H1 (cell line): Measurements from ENCODE around the gene SLC9A2. TPM values are rescaled to one million over a fixed set of nuclear protein-coding genes. Genes with fewer than 3 reads are reported as not detected.

Source experiments
- CTCF ChIA-PET: fragments of 300-600 bp; sonication (Branson Sonifier 250); formaldehyde crosslinking; loops from one replicate; lab custom pipeline; 2021; ENCODE audit not compliant: partially characterized antibody; lab: Charles Lee
- POLR2A ChIA-PET: fragments of 300-600 bp; sonication (Branson Sonifier 250); formaldehyde crosslinking; loops from one replicate; lab custom pipeline; 2021; ENCODE audit warnings: inconsistent platforms; ENCODE audit not compliant: partially characterized antibody; lab: Charles Lee
- DNase-seq, 2 experiments: peaks; one replicate each; pipeline versions ENCODE4 v3.0.0 to v3.0.0-alpha.2; 2010 to 2022; ENCODE audit warnings: low spot score in 2 of 2, low read depth in 1 of 2, mixed read lengths in 1 of 2
- FAIRE-seq: peaks from 2 replicates; lab custom pipeline; 2011; peaks lifted over from hg19 to GRCh38; lab: Jason Lieb, UNC
- H2AFZ ChIP-seq: 2 replicates; pipeline ENCODE4 v1.8.1; 2012; ENCODE audit warnings: low read length, inconsistent platforms
- H2AK5ac ChIP-seq: 2 replicates; pipeline ENCODE4 v1.6.1; 2013; ENCODE audit warnings: low read depth, low read length
- H2BK120ac ChIP-seq: replicated peaks from 2 replicates; pipeline ENCODE3; 2013; ENCODE audit warnings: low read depth, low read length, inconsistent platforms
- H2BK12ac ChIP-seq: 2 replicates; pipeline ENCODE4 v1.6.1; 2013; ENCODE audit warnings: low read depth, low read length
- H2BK15ac ChIP-seq: 2 replicates; pipeline ENCODE4 v1.6.1; 2013; ENCODE audit warnings: low read length
- H2BK20ac ChIP-seq: 2 replicates; pipeline ENCODE4 v1.6.1; 2013; ENCODE audit warnings: low read length
- H2BK5ac ChIP-seq: 2 replicates; pipeline ENCODE4 v1.6.1; 2013; ENCODE audit warnings: low read depth, low read length
- H3K14ac ChIP-seq: 2 replicates; pipeline ENCODE4 v1.6.1; 2013; ENCODE audit warnings: inconsistent platforms; ENCODE audit not compliant: insufficient read length
- H3K18ac ChIP-seq: 2 replicates; pipeline ENCODE4 v1.6.1; 2013; ENCODE audit warnings: low read length; ENCODE audit errors: extremely low read depth
- H3K23ac ChIP-seq: 2 replicates; pipeline ENCODE4 v1.6.1; 2013; ENCODE audit warnings: inconsistent platforms; ENCODE audit not compliant: insufficient read length
- H3K23me2 ChIP-seq: 2 replicates; pipeline ENCODE4 v1.6.1; 2013; ENCODE audit warnings: low read depth, low read length
- H3K27ac ChIP-seq: 2 replicates; pipeline ENCODE4 v1.6.1; 2011; ENCODE audit warnings: low read depth, low read length, inconsistent platforms
- H3K27me3 ChIP-seq, 4 experiments: replicated peaks in 1 of 4; 1 replicate in 1 of 4; 2 replicates in 3 of 4; pipeline versions ENCODE4 v1.6.1 to v1.8.1; 2011 to 2013; ENCODE audit warnings: low read length in 3 of 4, mild to moderate bottlenecking in 3 of 4, inconsistent platforms in 2 of 4, mixed read lengths in 2 of 4, moderate library complexity in 1 of 4; ENCODE audit not compliant: control insufficient read depth in 3 of 4, insufficient read depth in 3 of 4; ENCODE audit errors: extremely low read depth in 1 of 4
- H3K36me3 ChIP-seq, 4 experiments: 2 replicates each; pipeline versions ENCODE4 v1.6.1 to v1.8.1; 2011 to 2013; ENCODE audit warnings: mild to moderate bottlenecking in 4 of 4, low read length in 3 of 4, moderate library complexity in 2 of 4, control low read depth in 1 of 4, inconsistent platforms in 1 of 4; ENCODE audit not compliant: insufficient read depth in 4 of 4, control insufficient read depth in 2 of 4
- H3K4ac ChIP-seq: replicated peaks from 2 replicates; pipeline ENCODE3; 2013; ENCODE audit warnings: low read length, low read depth, mixed read lengths, inconsistent platforms; ENCODE audit not compliant: insufficient read length
- H3K4me1 ChIP-seq, 4 experiments: replicated peaks in 1 of 4; 1 replicate in 1 of 4; 2 replicates in 3 of 4; pipeline versions ENCODE4 v1.6.1 to v1.8.1; 2011 to 2013; ENCODE audit warnings: low read length in 3 of 4, inconsistent platforms in 2 of 4, mixed read lengths in 1 of 4; ENCODE audit not compliant: insufficient read depth in 4 of 4, control insufficient read depth in 3 of 4
- H3K4me2 ChIP-seq, 2 experiments: 2 replicates each; pipeline versions ENCODE4 v1.6.1 to v1.8.1; 2011 to 2013; ENCODE audit warnings: low read depth in 2 of 2, low read length in 2 of 2, control low read depth in 1 of 2, inconsistent platforms in 1 of 2, mild to moderate bottlenecking in 1 of 2; ENCODE audit not compliant: insufficient read depth in 1 of 2
- H3K4me3 ChIP-seq, 4 experiments: fragments of 200-600, 300-600 bp in 1 of 4; sonication (generic), shearing (Covaris generic), sonication (Bioruptor Twin) in 1 of 4; 2 replicates each; pipeline versions ENCODE4 v1.5.1 to v1.8.1; 2011 to 2016; ENCODE audit warnings: low read length in 4 of 4, low read depth in 3 of 4, control low read depth in 2 of 4, inconsistent platforms in 2 of 4, mild to moderate bottlenecking in 2 of 4, mixed read lengths in 1 of 4, moderate library complexity in 1 of 4; ENCODE audit not compliant: insufficient read depth in 2 of 4; ENCODE audit errors: extremely low read depth in 1 of 4
- H3K56ac ChIP-seq: replicated peaks from 2 replicates; pipeline ENCODE3; 2013; ENCODE audit warnings: low read depth, mild to moderate bottlenecking, mixed read lengths, low read length, inconsistent platforms; ENCODE audit not compliant: insufficient read length
- H3K79me1 ChIP-seq: 2 replicates; pipeline ENCODE4 v1.6.1; 2013; ENCODE audit warnings: low read depth, low read length, control low read depth
- H3K79me2 ChIP-seq, 2 experiments: 2 replicates each; pipeline versions ENCODE4 v1.6.1 to v1.8.1; 2012 to 2013; ENCODE audit warnings: low read length in 2 of 2, mild to moderate bottlenecking in 2 of 2, inconsistent platforms in 1 of 2; ENCODE audit not compliant: insufficient read depth in 2 of 2, control insufficient read depth in 1 of 2
- H3K9ac ChIP-seq, 4 experiments: replicated peaks in 1 of 4; 1 replicate in 1 of 4; 2 replicates in 3 of 4; pipeline versions ENCODE4 v1.6.1 to v1.8.1; 2011 to 2013; ENCODE audit warnings: low read depth in 3 of 4, low read length in 3 of 4, control low read depth in 2 of 4, mild to moderate bottlenecking in 2 of 4, moderate library complexity in 2 of 4, inconsistent platforms in 1 of 4; ENCODE audit errors: extremely low read depth in 1 of 4
- H3K9me3 ChIP-seq, 2 experiments: 2 replicates each; pipeline versions ENCODE4 v1.6.1 to v1.8.1; 2012 to 2013; ENCODE audit warnings: mild to moderate bottlenecking in 2 of 2, moderate library complexity in 2 of 2, control low read depth in 1 of 2, inconsistent platforms in 1 of 2, low read depth in 1 of 2, low read length in 1 of 2, mixed read lengths in 1 of 2; ENCODE audit not compliant: insufficient read depth in 2 of 2
- H4K20me1 ChIP-seq, 2 experiments: replicated peaks in 1 of 2; 2 replicates each; pipeline versions ENCODE3 to v1.8.1; 2011 to 2013; ENCODE audit warnings: inconsistent platforms in 2 of 2, low read length in 2 of 2, mild to moderate bottlenecking in 1 of 2; ENCODE audit not compliant: insufficient read depth in 2 of 2, control insufficient read depth in 1 of 2
- H4K5ac ChIP-seq: 2 replicates; pipeline ENCODE4 v1.6.1; 2013; ENCODE audit warnings: low read length, low read depth, mixed read lengths, inconsistent platforms; ENCODE audit not compliant: insufficient read length
- H4K8ac ChIP-seq: 2 replicates; pipeline ENCODE4 v1.8.0; 2013; ENCODE audit warnings: mild to moderate bottlenecking, moderate library complexity, low read length, inconsistent platforms; ENCODE audit not compliant: insufficient read depth; ENCODE audit errors: extremely low read depth
- H4K91ac ChIP-seq: replicated peaks from 2 replicates; pipeline ENCODE3; 2013; ENCODE audit warnings: low read length, mixed read lengths, inconsistent platforms; ENCODE audit not compliant: insufficient read length
- CEBPB ChIP-seq: IDR thresholded peaks from 2 replicates; pipeline ENCODE4 v1.6.1; 2012; ENCODE audit warnings: low read depth, low read length
- CHD2 ChIP-seq: IDR thresholded peaks from 2 replicates; pipeline ENCODE4 v1.6.1; 2012; ENCODE audit warnings: low read length, improper control_type of control experiment
- EGR1 ChIP-seq: IDR thresholded peaks from 2 replicates; pipeline ENCODE4 v1.6.1; 2011; ENCODE audit warnings: low read depth, low read length, borderline replicate concordance
- JUN ChIP-seq: IDR thresholded peaks from 2 replicates; pipeline ENCODE4 v1.6.1; 2011; ENCODE audit warnings: low read depth, mild to moderate bottlenecking, improper control_type of control experiment, low read length
- KDM5A ChIP-seq: fragments of 200-600 bp; IDR thresholded peaks from 2 replicates; pipeline ENCODE4 v1.7.1; 2012; ENCODE audit warnings: mild to moderate bottlenecking, low read length, inconsistent platforms, mixed read lengths
- PHF8 ChIP-seq: fragments of 200-600 bp; sonication (generic); conservative IDR thresholded peaks from 2 replicates; pipeline ENCODE4 v1.7.1; 2012; ENCODE audit warnings: low read depth, mild to moderate bottlenecking, inconsistent platforms, low read length, moderate library complexity
- RNF2 ChIP-seq: fragments of 200-900, 300-1000 bp; sonication (generic); IDR thresholded peaks from 2 replicates; pipeline ENCODE4 v1.7.1; 2016; ENCODE audit warnings: borderline replicate concordance, low read depth, mild to moderate bottlenecking, antibody characterized with exemption, low read length; ENCODE audit not compliant: poor library complexity, severe bottlenecking; ENCODE audit errors: missing control alignments
- SIX5 ChIP-seq: IDR thresholded peaks from 2 replicates; pipeline ENCODE4 v1.6.1; 2011; ENCODE audit warnings: mild to moderate bottlenecking, low read depth, low read length
- SP4 ChIP-seq: IDR thresholded peaks from 2 replicates; pipeline ENCODE4 v1.6.1; 2012; ENCODE audit warnings: low read length, inconsistent platforms
- SRF ChIP-seq: IDR thresholded peaks from 2 replicates; pipeline ENCODE4 v1.6.1; 2011; ENCODE audit warnings: mild to moderate bottlenecking, low read depth, low read length, moderate library complexity
- TAF1 ChIP-seq: IDR thresholded peaks from 2 replicates; pipeline ENCODE4 v1.6.1; 2011; ENCODE audit warnings: mild to moderate bottlenecking, low read depth, low read length
- WGBS, 2 experiments: shearing (Covaris generic) in 1 of 2; methylation state at CpG; one replicate each; pipeline versions ENCODE4 v1.1.6 to v1.1.7; 2013 to 2015; ENCODE audit warnings: low lambda C conversion rate in 2 of 2, mixed read lengths in 2 of 2, inconsistent platforms in 1 of 2, low coverage in 1 of 2, missing lambda C conversion rate in 1 of 2; ENCODE audit not compliant: insufficient replicate concordance in 2 of 2, insufficient coverage in 1 of 2, insufficient read length in 1 of 2; ENCODE audit errors: extremely low coverage in 1 of 2, missing lambda C conversion rate in 1 of 2; 5-methylcytosine and 5-hydroxymethylcytosine counted together
- polyA plus RNA-seq, 7 experiments: library from polyadenylated mRNA; depleted of rRNA in 3 of 7; stranded (reverse) in 5 of 7; unstranded in 2 of 7; fragments of >200 nt in 5 of 7; fragments of 200-250 nt in 2 of 7; gene quantifications; 1 replicate in 5 of 7; 2 replicates in 1 of 7; 4 replicates in 1 of 7; pipeline versions ENCODE4 v1.2.1 to v1.2.3, GENCODE V29; 2011 to 2013; ENCODE audit warnings: missing spikeins in 2 of 7, mixed read lengths in 2 of 7
- total RNA-seq: library from RNA; stranded (reverse); fragmentation: NEBNext Ultra II Directional; extraction: Animal tissue kit (Norgen Biotek cat#: 25700); gene quantifications from 2 replicates; pipeline ENCODE4 v1.2.1, GENCODE V29; 2021
- TF ChIP-seq, protein P1 (sequence below): IDR thresholded peaks from 2 replicates; pipeline ENCODE4 v1.6.1; 2012; ENCODE audit warnings: low read length, inconsistent platforms

SLC9A2 gene
- total and polyA plus RNA-seq, 2 of the 8 experiments (the other 6 are each of a cell fraction or from before 2014, with no cell fraction given): 0.06 to 0.13 TPM

DNA sequence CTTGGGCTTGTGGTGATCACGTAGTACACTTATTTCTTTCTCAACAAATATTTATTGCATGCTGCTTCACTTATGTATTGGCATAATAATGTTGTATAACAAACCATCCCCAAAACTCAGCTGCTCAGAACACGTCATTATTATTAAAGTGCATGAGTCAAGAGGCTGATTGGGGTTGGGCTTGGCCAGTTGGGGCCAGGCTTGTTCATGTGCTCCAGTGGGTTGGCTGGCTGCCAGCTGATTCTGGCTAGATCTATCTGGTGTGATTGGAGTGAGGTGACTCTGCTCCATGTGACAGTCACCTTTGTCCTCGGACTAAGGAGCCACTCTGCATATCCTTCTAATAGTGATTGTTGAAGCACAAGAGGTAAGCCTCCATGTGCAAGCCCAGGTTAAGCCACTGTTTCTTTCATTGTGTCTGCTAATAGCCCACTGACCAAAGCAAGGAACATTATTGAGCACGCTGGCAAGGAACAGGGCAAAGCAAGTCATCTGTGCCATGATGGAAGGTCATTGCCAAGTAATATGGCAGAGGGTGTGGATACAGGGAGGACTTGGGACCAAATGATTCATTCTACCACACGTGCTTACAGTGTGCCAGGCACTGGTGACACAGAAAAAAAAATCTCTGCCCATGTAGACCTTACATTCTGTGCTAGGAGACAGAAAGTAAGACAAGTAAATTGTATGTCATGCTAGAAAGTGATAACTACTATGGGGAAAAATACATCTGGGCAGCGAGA, 79.2 kb downstream of the SLC9A2 start:
- H2AFZ ChIP-seq: no peak overlapping the region
- H3K9me3 ChIP-seq: no peaks in the 10 kb centered on the region
- H2BK5ac ChIP-seq: 0 out of 2 replicates have a peak overlapping the region, but pooled peaks have one; percentile 31
- no peak for FAIRE-seq
- no peak overlapping the region for H2BK120ac ChIP-seq
- no peak overlapping the region for H3K56ac ChIP-seq
- no peak overlapping the region for H3K4ac ChIP-seq
- no peak overlapping the region for H2BK12ac ChIP-seq
- no peak overlapping the region for H2BK15ac ChIP-seq
- H4K8ac ChIP-seq: no peak overlapping the region
- H2AK5ac ChIP-seq: peak overlapping the region; percentile 77; the same call in 1 of the 2 replicates
- no peak overlapping the region for H4K5ac ChIP-seq
- H3K14ac ChIP-seq: no peak overlapping the region
- no peak for TF ChIP-seq JUN
- no peak for TF ChIP-seq PHF8
- TF ChIP-seq SP4: no peak
- TF ChIP-seq, protein P1, sequence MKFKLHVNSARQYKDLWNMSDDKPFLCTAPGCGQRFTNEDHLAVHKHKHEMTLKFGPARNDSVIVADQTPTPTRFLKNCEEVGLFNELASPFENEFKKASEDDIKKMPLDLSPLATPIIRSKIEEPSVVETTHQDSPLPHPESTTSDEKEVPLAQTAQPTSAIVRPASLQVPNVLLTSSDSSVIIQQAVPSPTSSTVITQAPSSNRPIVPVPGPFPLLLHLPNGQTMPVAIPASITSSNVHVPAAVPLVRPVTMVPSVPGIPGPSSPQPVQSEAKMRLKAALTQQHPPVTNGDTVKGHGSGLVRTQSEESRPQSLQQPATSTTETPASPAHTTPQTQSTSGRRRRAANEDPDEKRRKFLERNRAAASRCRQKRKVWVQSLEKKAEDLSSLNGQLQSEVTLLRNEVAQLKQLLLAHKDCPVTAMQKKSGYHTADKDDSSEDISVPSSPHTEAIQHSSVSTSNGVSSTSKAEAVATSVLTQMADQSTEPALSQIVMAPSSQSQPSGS: no peak
- no peak for TF ChIP-seq CHD2
- TF ChIP-seq SRF: no peak
- no peak for TF ChIP-seq TAF1
- no peak for TF ChIP-seq EGR1
- TF ChIP-seq SIX5: no peak
- no peak for TF ChIP-seq KDM5A
- TF ChIP-seq RNF2: no peak
- TF ChIP-seq CEBPB: no peak
- no peaks in the 10 kb centered on the region for H4K20me1 ChIP-seq
- H3K36me3 ChIP-seq: no peaks in the 10 kb centered on the region
- H3K27me3 ChIP-seq: no peaks in the 10 kb centered on the region
- H3K27ac ChIP-seq: no peak overlapping the region
- no peak for DNase-seq
- H4K91ac ChIP-seq: no peak overlapping the region
- H3K79me1 ChIP-seq: no peaks in the 10 kb centered on the region
- 0 out of 7 replicates have a peak, but pooled peaks cover 0 to 4% (median 1%) of the 10 kb centered on the region in 4 experiments for H3K4me1 ChIP-seq
- H3K79me2 ChIP-seq: no peaks in the 10 kb centered on the region
- H3K23ac ChIP-seq: peak overlapping the region; percentile 28
- ChIA-PET CTCF (interaction anchor here (1.0 kb wide), 1 partner anchor 12 kb away, joined by 3 read pairs; no protein-coding TSS in a partner anchor), POLR2A (no interaction called here)
- no peak overlapping the region for H2BK20ac ChIP-seq
- no peak overlapping the region for H3K9ac ChIP-seq
- WGBS, 2 experiments: 91% methylated on average over 6 of the region's 6 CpGs; no CpG with 5 or more reads in 1 of the 2 experiments
- H3K4me2 ChIP-seq: no peak overlapping the region
- H3K4me3 ChIP-seq: no peak overlapping the region
- H3K23me2 ChIP-seq: no peaks in the 10 kb centered on the region
- no peak overlapping the region for H3K18ac ChIP-seq
